ENCODE data around the gene AACS.
"Not testable (repeated sequence)": the region's sequence is repeated elsewhere in the genome, so short reads cannot be mapped to it uniquely, and the experiment has no call there.

Gene AACS

GRCh38 chr12:125056306-125056705, 8.9 kb upstream of the AACS start:
- Histone ChIP-seq H3K4me3 (no peak overlapping the region), H3K27ac (no peak overlapping the region)
- TF ChIP-seq CTCF (IDR thresholded peaks at IDR 0.05), result no peak
- no peak for DNase-seq (ENCODE audit: low spot score)

GRCh38 chr12:125057708-125058107, 7.5 kb upstream of the AACS start:
- DNase-seq (ENCODE audit: low spot score), result no peak
- Histone ChIP-seq H3K4me3 (no peak overlapping the region), H3K27ac (no peak overlapping the region)
- TF ChIP-seq CTCF (IDR thresholded peaks at IDR 0.05), result no peak

- no peak overlapping the region for H3K4me3 ChIP-seq
- no peak overlapping the region for H3K27ac ChIP-seq
- no peak for TF ChIP-seq CTCF (IDR thresholded peaks at IDR 0.05)
- DNase-seq (ENCODE audit: low spot score), result no peak
These were observed 4.0 kb upstream of the AACS start for GRCh38 chr12:125061229-125061628.

- not testable (repeated sequence) for H3K4me3 ChIP-seq; H3K27ac ChIP-seq; DNase-seq (ENCODE audit: low spot score)
These were observed 1.7 kb upstream of the AACS start for GRCh38 chr12:125063522-125063921.

GRCh38 chr12:125064492-125064891, 743 bp upstream of the AACS start:
- Histone ChIP-seq H3K27ac (no peak overlapping the region), H3K4me3 (peak overlapping the region; percentile 83)
- DNase-seq (ENCODE audit: low spot score), result no peak
- TF ChIP-seq CTCF (IDR thresholded peaks at IDR 0.05), result no peak

GRCh38 chr12:125065919-125066570, 810 bp downstream of the AACS start:
- no peak for TF ChIP-seq CTCF (IDR thresholded peaks at IDR 0.05)
- peak overlapping the region; percentile 49 to 60 for H3K27ac ChIP-seq
- DNase-seq (ENCODE audit: low spot score), result no peak
- H3K4me3 ChIP-seq, result peak overlapping the region; percentile 83

- no peak overlapping the region for H3K4me3 ChIP-seq
- TF ChIP-seq CTCF (IDR thresholded peaks at IDR 0.05), result no peak
- no peak overlapping the region for H3K27ac ChIP-seq
- DNase-seq (ENCODE audit: low spot score), result no peak
These were observed 3.2 kb downstream of the AACS start for GRCh38 chr12:125068391-125068790.
